Cardiac fibroblast (primary cell): ENCODE results near the gene CYB5RL.
"Not testable (repeated sequence)": the region's sequence is repeated elsewhere in the genome, so short reads cannot be mapped to it uniquely, and the experiment has no call there.

ENCODE experiments used
- DNase-seq, 2 donors: peaks; one replicate each; pipeline versions ENCODE4 v3.0.0 to v3.0.0-alpha.2; 2010; ENCODE audit warnings: low read depth in 2 of 2
- H3K4me3 ChIP-seq, 2 donors: replicated peaks in 1 of 2; 1 replicate in 1 of 2; 2 replicates in 1 of 2; pipeline ENCODE4 v1.5.1; 2011; ENCODE audit warnings: low read depth in 2 of 2, low read length in 2 of 2, mild to moderate bottlenecking in 2 of 2, moderate library complexity in 1 of 2
- TF ChIP-seq, protein P1 (sequence below): IDR thresholded peaks from one replicate; pipeline ENCODE4 v1.5.1; 2011; ENCODE audit warnings: low read depth, mild to moderate bottlenecking, low read length, inconsistent platforms

Gene CYB5RL

DNA sequence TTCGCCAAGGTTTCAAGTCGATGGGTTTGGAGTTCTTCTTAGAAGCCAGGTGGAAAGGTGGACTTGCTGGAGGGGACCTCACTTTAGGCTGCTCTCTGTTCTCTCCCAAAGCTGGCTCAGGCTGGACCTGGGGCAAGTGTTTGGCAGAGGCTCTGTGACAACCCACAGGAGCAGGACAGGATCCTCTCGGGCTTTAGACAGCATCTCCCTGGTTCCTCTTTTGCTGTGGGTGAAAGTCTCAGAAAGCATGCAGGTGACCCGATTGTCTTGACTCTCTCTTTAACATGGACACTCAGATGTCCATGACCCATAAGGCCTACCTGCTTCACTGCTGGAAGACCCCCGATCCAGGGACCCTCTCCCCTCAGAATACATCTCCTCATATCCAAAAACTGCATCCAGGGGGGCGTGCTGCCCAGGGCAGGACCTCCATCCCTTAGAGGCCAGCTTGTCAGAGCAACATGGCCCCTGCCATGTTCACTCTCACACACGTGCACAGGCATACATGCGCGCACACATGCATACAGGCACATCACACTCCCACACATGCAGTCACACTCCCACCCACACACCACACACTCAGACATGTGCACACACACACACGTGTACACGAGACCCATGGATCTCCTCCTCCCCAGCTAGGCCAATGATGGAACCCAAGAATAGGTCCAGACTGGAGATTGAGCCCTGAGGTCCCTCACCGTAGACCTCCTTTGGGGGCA is 21.4 kb upstream of the CYB5RL start:
- H3K4me3 ChIP-seq, result no peak overlapping the region
- no peak for DNase-seq

DNA sequence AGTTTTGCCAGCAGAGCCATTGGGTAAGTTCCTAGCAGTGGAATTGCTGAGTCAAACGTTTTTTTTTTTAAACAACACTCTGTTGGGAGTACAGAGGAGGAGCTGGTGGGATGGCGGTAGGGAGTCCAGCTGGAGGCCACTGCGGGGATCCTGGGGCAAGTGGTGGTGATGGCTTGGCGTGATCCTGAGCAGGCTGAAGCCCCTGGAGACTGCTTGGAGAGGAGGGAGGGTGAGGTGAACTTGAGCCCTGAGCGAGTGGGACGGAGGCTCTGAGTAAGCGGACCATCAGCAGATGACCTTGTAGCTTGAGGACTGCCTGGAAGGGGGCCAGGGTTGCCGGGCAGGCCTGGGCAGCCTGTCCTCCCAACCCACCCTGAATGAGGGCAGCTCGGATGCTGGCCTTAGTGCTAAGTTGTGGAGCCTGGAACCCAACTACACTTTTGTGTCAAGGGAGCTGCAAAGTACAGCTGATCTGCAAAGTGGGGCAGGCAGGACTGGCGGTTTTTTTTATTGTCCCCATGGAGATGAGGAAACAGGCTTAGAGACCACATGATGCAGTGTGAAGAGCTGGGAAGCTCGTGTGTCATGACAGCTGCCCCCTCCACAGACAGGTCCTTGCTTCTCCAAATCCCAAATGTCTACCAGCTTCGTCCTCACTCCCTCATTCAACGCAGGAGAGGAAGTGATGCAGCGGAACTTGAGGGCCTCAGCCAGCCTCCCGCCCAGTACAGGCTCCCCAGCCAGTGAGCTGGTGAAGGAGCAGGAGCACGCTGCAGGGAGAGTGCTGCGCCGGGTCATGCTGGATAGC is 20.4 kb upstream of the CYB5RL start:
- TF ChIP-seq, protein P1, sequence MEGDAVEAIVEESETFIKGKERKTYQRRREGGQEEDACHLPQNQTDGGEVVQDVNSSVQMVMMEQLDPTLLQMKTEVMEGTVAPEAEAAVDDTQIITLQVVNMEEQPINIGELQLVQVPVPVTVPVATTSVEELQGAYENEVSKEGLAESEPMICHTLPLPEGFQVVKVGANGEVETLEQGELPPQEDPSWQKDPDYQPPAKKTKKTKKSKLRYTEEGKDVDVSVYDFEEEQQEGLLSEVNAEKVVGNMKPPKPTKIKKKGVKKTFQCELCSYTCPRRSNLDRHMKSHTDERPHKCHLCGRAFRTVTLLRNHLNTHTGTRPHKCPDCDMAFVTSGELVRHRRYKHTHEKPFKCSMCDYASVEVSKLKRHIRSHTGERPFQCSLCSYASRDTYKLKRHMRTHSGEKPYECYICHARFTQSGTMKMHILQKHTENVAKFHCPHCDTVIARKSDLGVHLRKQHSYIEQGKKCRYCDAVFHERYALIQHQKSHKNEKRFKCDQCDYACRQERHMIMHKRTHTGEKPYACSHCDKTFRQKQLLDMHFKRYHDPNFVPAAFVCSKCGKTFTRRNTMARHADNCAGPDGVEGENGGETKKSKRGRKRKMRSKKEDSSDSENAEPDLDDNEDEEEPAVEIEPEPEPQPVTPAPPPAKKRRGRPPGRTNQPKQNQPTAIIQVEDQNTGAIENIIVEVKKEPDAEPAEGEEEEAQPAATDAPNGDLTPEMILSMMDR, result no peak
- no peak overlapping the region for H3K4me3 ChIP-seq
- peak; percentile 74 for DNase-seq

More for the DNA sequence above, 21.4 kb upstream of the CYB5RL start:
- TF ChIP-seq, protein P1, result no peak

DNA sequence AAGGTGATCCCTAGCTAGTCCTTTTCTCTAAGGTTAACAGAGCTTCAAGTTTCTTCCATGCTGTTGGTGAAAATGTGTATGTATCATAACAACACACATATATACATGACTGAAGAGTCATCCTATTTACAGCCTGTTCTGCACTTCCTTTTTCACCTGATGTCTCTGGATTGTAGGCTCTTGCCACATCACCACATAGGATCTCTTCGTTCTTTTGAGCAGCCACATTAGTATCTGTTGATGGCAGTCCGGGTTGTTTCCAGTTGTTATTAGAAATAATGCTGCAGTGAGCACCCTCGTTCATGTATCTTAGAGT is 19.8 kb upstream of the CYB5RL start:
- TF ChIP-seq, protein P1, result no peak
- H3K4me3 ChIP-seq, result no peak overlapping the region
- DNase-seq, result no peak

DNA sequence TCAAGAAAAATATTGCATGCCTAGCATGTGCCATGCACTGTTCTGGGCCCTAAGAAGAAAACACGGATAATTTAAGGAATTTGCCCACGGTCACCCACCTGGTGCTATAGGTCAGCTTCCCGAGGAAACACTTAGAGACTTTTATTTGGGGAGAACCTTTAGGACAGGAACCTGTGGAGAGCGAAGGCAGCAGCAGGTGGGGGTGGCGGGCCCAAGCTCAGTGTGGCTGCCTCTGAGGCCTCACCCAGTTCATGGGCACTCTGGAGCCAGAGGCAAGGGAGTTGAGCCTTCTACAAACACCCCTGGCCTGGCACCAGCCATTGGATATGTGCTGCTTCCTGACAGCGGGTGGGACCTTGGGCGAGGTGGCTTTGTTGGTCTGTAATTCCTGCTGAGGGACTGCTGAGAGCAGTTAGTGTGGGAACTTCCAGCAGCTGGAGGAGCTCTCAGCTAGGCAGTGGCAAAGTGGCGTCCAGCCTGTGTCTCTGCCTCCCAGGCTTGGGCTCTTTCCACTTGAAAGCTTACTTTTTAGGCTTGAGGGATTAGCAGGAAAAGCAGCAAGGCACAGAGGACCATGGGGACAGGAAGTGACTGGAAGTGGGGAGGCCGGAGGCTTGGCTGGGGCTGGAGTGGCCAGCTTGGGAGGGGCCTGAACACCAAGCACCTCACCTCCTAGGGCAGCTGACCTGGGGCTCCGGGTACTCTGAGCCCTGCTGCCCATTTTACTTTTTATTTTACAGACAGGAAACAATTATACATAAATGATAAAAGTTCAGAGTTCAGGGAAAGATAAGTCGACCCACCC is 19.3 kb upstream of the CYB5RL start:
- no peak overlapping the region for H3K4me3 ChIP-seq
- peak in 1 of 2 donors; percentile 25 for DNase-seq
- TF ChIP-seq, protein P1, result no peak

DNA sequence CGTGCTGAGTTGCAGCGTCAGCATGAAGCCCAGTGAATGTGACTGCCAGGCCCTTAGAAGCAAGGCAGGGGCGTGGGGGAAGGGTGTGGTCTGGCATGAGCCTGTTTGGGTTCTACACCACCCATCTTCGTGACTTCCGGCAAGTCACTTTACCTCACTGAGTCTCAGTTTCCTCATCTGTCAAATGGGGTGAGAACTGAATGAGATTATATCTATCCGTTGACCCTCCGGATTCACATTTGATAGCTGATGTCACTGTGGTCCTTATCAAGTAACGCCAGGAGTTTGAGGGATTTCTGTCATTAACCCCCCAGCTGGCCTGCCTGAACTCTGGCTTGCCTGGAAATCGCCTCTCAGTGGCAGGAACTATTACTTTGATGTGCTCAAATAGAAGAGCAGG is 15.7 kb upstream of the CYB5RL start:
- no peak for DNase-seq
- TF ChIP-seq, protein P1, result no peak
- no peak overlapping the region for H3K4me3 ChIP-seq

DNA sequence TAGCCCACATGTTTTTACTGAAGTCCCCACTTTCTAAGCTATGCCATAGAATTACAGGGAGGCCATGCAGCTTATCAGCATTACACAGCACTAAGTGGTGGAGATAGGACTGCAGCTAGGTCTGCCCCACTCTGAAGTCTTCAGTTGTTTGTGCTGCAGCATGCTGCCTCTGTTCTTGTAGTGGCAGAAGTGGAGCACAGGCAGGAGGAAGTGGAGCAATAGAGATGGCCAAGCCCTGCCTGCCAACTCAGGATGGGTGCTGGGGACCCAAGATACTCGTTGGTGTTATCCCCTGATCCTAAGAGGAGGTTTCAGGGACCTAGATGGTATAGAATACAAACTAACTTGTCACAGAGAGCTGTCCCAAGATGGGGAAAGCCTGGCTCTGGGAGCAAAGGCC is 13.0 kb upstream of the CYB5RL start:
- DNase-seq, result no peak
- TF ChIP-seq, protein P1, result no peak
- no peak overlapping the region for H3K4me3 ChIP-seq

DNA sequence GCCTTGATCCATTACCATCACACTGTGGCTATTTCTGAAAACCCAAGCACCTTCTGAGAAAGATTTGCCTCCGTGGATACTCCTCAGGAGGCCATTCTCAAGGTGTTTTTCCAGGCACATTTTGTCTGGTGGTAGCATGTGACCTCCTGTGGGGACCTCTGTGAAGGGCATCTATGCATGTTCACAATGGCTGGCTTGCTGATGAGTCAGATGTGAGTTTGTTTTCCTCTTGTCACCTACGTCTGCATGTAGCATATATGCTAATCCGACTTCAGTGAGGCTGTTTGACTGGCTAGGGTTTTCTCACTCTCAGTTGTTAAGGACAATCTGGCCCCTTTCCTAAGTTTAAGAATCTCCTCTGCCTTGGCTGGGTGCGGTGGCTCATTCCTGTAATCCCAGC is 8.1 kb upstream of the CYB5RL start:
- DNase-seq, H3K4me3 ChIP-seq: not testable (repeated sequence)
